Activated T-cell treated with anti-CD3 and anti-CD28 coated beads, Interleukin-2, amount 50 U/mL, for 72 hours (primary cell): ENCODE results near the gene AQP10. TPM values are rescaled to one million over a fixed set of nuclear protein-coding genes. Genes with fewer than 3 reads are reported as not detected.
"Not testable (repeated sequence)": the region's sequence is repeated elsewhere in the genome, so short reads cannot be mapped to it uniquely, and the experiment has no call there.

Experiments
- ATAC-seq, 2 donors: fragments of 150-1000 bp; cut with Tn5 transposase; replicated peaks in 1 of 2; 2 replicates each; pipeline ENCODE4 v1.10.0; 2021; ENCODE audit warnings: moderate library complexity in 2 of 2, mild to moderate bottlenecking in 1 of 2
- DNase-seq, 2 donors: peaks; one replicate each; pipeline ENCODE4 v3.0.0; 2021 to 2022; ENCODE audit warnings: mixed read lengths in 1 of 2
- H3K27ac Mint-ChIP-seq: one replicate; pipeline ENCODE4 v1.8.0; 2022; ENCODE audit warnings: mild to moderate bottlenecking, moderate library complexity, mixed read lengths
- H3K27me3 Mint-ChIP-seq: one replicate; pipeline ENCODE4 v1.8.0; 2022; ENCODE audit warnings: low read depth, mixed read lengths
- H3K36me3 Mint-ChIP-seq, 2 donors: one replicate each; pipeline ENCODE4 v1.8.0; 2022; ENCODE audit warnings: mixed read lengths in 2 of 2, mild to moderate bottlenecking in 1 of 2; ENCODE audit not compliant: insufficient read depth in 2 of 2
- H3K4me1 Mint-ChIP-seq: one replicate; pipeline ENCODE4 v1.8.0; 2022; ENCODE audit warnings: low read depth, mixed read lengths
- H3K4me3 Mint-ChIP-seq, 2 donors: one replicate each; pipeline ENCODE4 v1.8.0; 2022; ENCODE audit warnings: mild to moderate bottlenecking in 2 of 2, mixed read lengths in 2 of 2, moderate library complexity in 2 of 2
- H3K9me3 Mint-ChIP-seq, 2 donors: one replicate each; pipeline ENCODE4 v1.8.0; 2022; ENCODE audit warnings: mixed read lengths in 2 of 2
- total RNA-seq, 2 donors: library from RNA; stranded (reverse); gene quantifications; one replicate each; pipeline ENCODE4 v1.2.3, GENCODE V29; 2022

The AQP10 gene
- total RNA-seq, 2 donors from 2014 or later, result not detected

DNA sequence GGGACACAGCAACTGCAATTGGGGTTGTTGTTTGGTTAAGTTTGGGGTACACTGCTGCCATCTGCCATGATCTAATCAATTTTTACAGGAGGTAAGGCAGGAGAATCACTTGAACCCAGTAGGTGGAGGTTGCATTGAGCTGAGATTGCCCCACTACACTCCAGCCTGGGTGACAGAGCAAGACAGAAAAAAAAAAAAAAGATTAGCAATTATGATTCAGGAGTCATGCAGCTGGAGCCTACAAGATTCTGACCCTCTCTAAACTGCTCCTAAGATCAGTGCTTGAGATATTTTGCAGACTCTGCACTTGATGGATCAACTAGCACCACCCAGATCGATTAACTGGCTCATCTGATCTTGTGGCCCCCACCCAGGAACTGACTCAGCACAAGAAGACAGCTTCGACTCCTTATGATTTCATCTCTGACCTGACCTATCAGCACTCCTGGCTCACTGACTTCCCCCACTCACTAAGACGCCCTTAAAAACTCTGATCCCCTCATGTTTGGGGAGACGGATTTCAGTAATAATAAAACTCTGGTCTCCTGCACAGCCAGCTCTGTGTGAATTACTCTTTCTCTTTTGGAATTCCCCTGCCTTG is 13.1 kb upstream of the AQP10 start:
- peaks cover 30% of the 10 kb centered on the region for H3K4me1 Mint-ChIP-seq

GRCh38 chr1:154309136-154309535 is 11.8 kb upstream of the AQP10 start:
- peaks cover 30% of the 10 kb centered on the region for H3K4me1 Mint-ChIP-seq
- not testable (repeated sequence) for ATAC-seq, H3K4me3 Mint-ChIP-seq, H3K36me3 Mint-ChIP-seq, DNase-seq, H3K27ac Mint-ChIP-seq, H3K9me3 Mint-ChIP-seq, H3K27me3 Mint-ChIP-seq

More for the DNA sequence above, 13.1 kb upstream of the AQP10 start:
- Mint-ChIP-seq H3K4me3 (peak overlapping the region in 1 of 2 donors; percentile 54), H3K27ac (peak overlapping the region; percentile 1)
- not testable (repeated sequence) for H3K27me3 Mint-ChIP-seq, H3K36me3 Mint-ChIP-seq, H3K9me3 Mint-ChIP-seq
- DNase-seq, result peak; percentile 7 to 28
- peak; percentile 17 to 23 for ATAC-seq

DNA sequence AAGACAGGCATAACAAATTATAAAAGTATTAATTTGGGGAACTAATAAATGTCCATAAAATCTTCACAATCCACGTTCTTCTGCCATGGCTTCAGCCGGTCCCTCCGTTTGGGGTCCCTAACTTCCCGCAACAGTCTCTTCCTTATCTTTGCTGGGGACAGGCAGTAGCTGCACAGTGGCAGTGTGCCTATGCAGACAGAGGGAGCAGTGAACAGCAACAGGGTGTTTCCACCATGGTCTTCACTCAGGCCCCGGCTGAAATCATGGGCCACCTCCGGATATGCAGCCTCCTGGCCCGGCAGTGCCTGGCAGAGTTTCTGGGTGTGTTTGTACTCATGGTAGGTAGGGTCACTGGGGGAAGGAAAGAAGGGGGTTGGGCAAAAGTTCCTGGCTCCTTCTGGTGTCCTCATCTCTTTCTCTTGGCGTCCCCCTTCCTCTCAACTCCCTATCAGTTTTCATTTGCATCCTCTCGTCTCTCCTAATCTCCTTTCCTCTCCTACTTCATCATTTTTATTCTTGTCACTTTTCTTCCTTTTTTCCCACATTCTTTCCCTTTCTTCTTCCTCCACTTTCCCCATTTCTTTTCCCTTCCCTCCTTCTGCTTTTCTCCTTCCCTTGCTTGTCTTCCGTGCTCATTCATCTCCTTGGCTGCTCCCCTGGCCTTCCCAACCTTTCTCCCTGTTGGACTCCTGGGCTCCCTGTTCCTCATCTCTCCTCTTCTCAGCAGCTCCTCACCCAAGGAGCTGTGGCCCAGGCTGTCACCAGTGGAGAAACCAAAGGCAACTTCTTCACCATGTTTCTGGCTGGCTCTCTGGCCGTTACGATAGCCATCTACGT is 8.4 kb upstream of the AQP10 start:
- H3K4me3 Mint-ChIP-seq, ATAC-seq, H3K27me3 Mint-ChIP-seq, H3K27ac Mint-ChIP-seq, H3K9me3 Mint-ChIP-seq, DNase-seq, H3K36me3 Mint-ChIP-seq: not testable (repeated sequence)
- peaks cover 13% of the 10 kb centered on the region for H3K4me1 Mint-ChIP-seq

GRCh38 chr1:154313066-154313356 is 7.9 kb upstream of the AQP10 start:
- peaks cover 7% of the 10 kb centered on the region for H3K4me1 Mint-ChIP-seq

GRCh38 chr1:154314226-154314625 is 6.7 kb upstream of the AQP10 start:
- not testable (repeated sequence) for H3K36me3 Mint-ChIP-seq, DNase-seq, H3K27me3 Mint-ChIP-seq, H3K4me1 Mint-ChIP-seq, ATAC-seq, H3K4me3 Mint-ChIP-seq, H3K27ac Mint-ChIP-seq
- peaks cover 4 to 10% of the 10 kb centered on the region in 2 donors for H3K9me3 Mint-ChIP-seq

More at GRCh38 chr1:154313066-154313356, 7.9 kb upstream of the AQP10 start:
- DNase-seq, result no peak
- no peak overlapping the region for H3K27ac Mint-ChIP-seq
- H3K9me3 Mint-ChIP-seq, result peaks cover 4 to 7% of the 10 kb centered on the region in 2 donors
- no peak overlapping the region for H3K4me3 Mint-ChIP-seq
- peaks cover 2 to 7% of the 10 kb centered on the region in 2 donors for H3K36me3 Mint-ChIP-seq
- no peaks in the 10 kb centered on the region for H3K27me3 Mint-ChIP-seq
- no peak for ATAC-seq

DNA sequence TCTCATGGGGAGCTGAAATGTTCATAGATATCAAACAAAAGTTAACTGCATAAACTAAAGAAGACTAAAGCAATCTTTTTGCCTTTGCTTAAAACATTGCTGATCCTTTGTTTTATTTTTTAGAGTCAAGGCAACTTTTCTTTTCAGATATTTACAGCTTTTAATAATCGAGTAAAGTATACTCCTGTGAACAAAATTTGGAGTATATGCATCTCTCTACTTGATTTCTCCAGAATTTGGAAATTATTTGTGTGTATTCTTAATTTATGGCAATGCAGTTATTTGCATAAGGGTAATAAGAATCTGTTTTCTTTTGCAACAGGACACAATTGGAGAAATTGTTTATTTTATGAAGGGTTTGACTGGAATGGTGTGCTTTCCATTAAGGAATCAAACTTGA is 4.2 kb upstream of the AQP10 start:
- Mint-ChIP-seq H3K9me3 (peaks cover 4 to 10% of the 10 kb centered on the region in 2 donors), H3K27me3 (no peaks in the 10 kb centered on the region), H3K4me3 (no peak overlapping the region), H3K36me3 (peaks cover 4 to 8% of the 10 kb centered on the region in 2 donors), H3K27ac (no peak overlapping the region), H3K4me1 (no peaks in the 10 kb centered on the region)
- DNase-seq (no peak), ATAC-seq (no peak)

DNA sequence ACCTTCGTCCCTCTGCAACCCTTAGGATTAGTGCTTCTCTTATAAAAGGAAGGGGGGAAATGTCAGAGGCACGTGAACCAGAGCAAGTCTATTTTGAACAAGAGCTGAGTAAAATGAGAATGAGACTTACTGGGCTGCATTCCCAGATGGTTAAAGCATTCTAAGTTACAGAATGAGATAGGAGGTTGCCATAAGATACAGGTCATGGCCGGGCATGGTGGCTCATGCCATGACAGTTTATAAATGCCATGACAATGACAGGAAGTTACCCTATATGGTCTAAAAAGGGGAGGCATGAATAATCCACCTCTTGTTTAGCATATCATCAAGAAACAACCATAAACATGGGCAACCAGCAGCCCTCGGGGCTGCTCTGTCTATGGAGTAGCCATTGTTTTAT is 2.5 kb upstream of the AQP10 start:
- peaks cover 4 to 10% of the 10 kb centered on the region in 2 donors for H3K9me3 Mint-ChIP-seq
- DNase-seq (no peak), ATAC-seq (no peak)
- no peak overlapping the region for H3K27ac Mint-ChIP-seq
- peaks cover 4 to 8% of the 10 kb centered on the region in 2 donors for H3K36me3 Mint-ChIP-seq
- H3K4me3 Mint-ChIP-seq, result no peak overlapping the region
- no peaks in the 10 kb centered on the region for H3K4me1 Mint-ChIP-seq
- no peaks in the 10 kb centered on the region for H3K27me3 Mint-ChIP-seq

GRCh38 chr1:154321609-154321934 is 679 bp downstream of the AQP10 start:
- not testable (repeated sequence) for H3K27ac Mint-ChIP-seq, H3K4me3 Mint-ChIP-seq, DNase-seq, H3K27me3 Mint-ChIP-seq, H3K9me3 Mint-ChIP-seq, H3K36me3 Mint-ChIP-seq, ATAC-seq
- peaks cover 15% of the 10 kb centered on the region for H3K4me1 Mint-ChIP-seq

GRCh38 chr1:154323493-154323892 is 2.6 kb downstream of the AQP10 start:
- H3K27me3 Mint-ChIP-seq, result no peaks in the 10 kb centered on the region
- ATAC-seq (no peak), DNase-seq (no peak)
- H3K9me3 Mint-ChIP-seq, result no peaks in the 10 kb centered on the region
- no peaks in the 10 kb centered on the region for H3K36me3 Mint-ChIP-seq
- no peak overlapping the region for H3K4me3 Mint-ChIP-seq
- H3K4me1 Mint-ChIP-seq, result peaks cover 34% of the 10 kb centered on the region
- H3K27ac Mint-ChIP-seq, result no peak overlapping the region

- Mint-ChIP-seq H3K27me3 (no peaks in the 10 kb centered on the region), H3K4me1 (peaks cover 39% of the 10 kb centered on the region), H3K4me3 (peak overlapping the region; percentile 91 to 96), H3K27ac (peak overlapping the region; percentile 18), H3K9me3 (no peaks in the 10 kb centered on the region), H3K36me3 (no peaks in the 10 kb centered on the region)
- DNase-seq, result no peak
- ATAC-seq, result no peak
Measured at GRCh38 chr1:154324241-154324640, 3.3 kb downstream of the AQP10 start.

DNA sequence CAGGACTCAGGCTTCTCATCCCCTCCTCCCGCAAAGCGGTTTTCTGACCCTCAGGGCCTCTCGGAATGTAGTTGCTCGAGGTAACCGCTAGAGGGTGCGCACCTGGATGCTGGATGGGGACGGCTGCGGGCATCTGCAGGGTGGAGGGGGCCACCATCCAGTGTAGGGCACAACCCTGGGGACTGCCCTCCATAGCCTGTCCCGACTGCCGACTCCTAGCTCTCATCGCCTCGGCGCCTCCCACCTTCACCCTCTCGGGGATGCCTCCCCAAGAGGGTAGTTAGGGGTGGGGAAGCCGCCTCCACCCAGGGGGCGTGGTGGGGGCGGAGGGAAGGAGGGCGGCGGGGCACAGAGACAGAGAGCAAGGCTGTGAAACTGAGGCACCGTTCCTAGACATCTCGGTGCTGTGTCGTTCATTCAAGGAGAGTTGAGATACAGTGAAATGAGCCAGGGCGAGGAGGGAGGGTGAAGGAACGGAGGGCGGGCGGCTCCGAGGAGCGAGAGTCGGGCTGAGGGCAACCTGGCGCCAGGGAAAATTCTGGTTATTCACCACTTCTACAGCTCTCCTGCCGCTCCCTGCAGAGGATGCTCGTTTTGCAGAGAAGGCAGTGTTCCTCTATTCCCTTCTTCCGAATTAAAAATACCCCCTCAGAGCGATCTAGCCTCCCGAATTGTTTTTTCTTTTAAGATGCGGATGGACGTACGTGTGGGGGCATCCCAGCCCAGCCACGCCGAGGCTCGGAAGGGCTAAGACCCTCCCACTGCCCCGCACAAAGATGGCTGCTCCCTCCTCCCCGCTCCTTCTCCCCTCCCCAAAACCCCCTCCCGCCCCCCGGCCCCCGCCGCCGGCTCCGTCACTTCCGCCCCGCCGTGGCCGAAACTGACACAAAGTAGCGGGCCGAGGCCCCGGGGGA is 4.0 kb downstream of the AQP10 start, which contains the start of gene ATP8B2:
TSS of gene ATP8B2 (plus strand) at position 857 of the 914 bp plus-strand sequence. CDS start 2,617 bp downstream, outside the sequence.
- Mint-ChIP-seq H3K4me1 (peaks cover 46% of the 10 kb centered on the region), H3K27ac (peak within 1 kb of the TSS; percentile 79), H3K9me3 (no peaks in the 10 kb centered on the region), H3K27me3 (no peaks in the 10 kb centered on the region), H3K4me3 (peak within 1 kb of the TSS; percentile 91 to 96), H3K36me3 (no peaks in the 10 kb centered on the region)
- ATAC-seq (peak; percentile 66 to 70), DNase-seq (peak; percentile 88 to 90)

DNA sequence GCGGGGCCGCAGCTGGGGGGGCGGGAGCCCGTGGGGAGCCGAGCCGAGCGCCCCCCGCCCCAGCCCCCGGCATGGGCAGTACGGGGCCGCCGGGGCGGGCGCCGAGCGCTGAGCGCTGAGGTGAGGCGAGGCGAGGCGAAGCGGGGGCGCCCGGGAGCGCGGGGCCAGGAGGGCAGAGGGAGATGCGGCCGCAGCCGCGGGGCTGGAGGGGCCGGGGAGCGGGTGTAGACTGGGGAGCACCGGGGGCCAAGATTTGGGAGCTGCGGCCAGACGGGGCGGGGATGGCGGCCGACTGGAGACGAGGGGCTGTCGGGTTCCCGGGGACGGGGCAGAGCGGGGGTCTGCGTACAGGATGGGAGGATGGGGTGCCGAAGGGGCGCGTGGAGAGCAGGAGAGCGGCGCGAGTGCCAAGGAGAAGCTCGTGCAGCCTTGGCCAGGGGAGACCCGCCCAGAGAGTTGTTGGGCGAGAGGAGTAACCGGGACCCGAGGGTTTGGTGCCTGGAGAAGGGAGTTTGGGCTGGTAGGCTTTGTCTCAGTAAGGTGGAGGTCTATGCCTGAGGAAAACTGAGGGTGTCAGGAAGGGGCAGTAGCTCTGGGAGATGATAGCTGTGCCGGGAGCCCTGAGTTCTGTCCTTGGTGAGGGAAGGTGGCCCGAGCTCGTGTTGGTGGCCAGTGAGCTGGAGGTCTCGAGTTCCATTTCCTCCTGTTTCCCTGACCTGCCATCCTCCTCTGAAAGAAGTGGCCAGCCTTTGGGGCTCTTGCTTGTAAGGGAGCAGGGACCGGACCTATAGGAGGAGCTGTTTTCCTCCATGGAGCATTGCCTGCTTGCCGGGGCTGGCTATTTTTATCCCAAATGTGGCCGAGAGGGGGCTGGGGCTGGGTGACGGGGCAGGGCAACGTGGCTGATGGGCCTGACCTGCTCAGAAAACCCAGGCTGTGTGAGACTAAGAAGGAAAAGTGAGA is 5.0 kb downstream of the AQP10 start:
- Mint-ChIP-seq H3K27ac (peak overlapping the region; percentile 79), H3K36me3 (no peaks in the 10 kb centered on the region), H3K4me3 (peak overlapping the region; percentile 91 to 96), H3K9me3 (no peaks in the 10 kb centered on the region), H3K4me1 (peaks cover 55% of the 10 kb centered on the region), H3K27me3 (no peaks in the 10 kb centered on the region)
- ATAC-seq (peak; percentile 10 to 20), DNase-seq (peak; percentile 56 to 57)
